Right ventricle myocardium inferior (tissue), 1 donor: ENCODE measurements around the gene HINFP. TPM values are rescaled to one million over a fixed set of nuclear protein-coding genes. Genes with fewer than 3 reads are reported as not detected.
"Not testable (repeated sequence)": the region's sequence is repeated elsewhere in the genome, so short reads cannot be mapped to it uniquely, and the experiment has no call there.

ENCODE experiments used
- ATAC-seq: fragments of 200-7000 bp; cut with Tn5 transposase; one replicate; pipeline ENCODE4 v1.9.1; 2020; ENCODE audit warnings: mild to moderate bottlenecking, moderate library complexity
- DNase-seq: peaks from one replicate; pipeline ENCODE4 v3.0.0; 2021; ENCODE audit errors: missing footprints
- intact Hi-C: fragments of 100-400 bp; cut with DNase I; formaldehyde crosslinking; loops from one replicate; pipeline ENCODE4 v1.11.0; 2022
- total RNA-seq: library from RNA; stranded (reverse); fragmentation: NEBNext Ultra II Directional; extraction: Animal tissue kit (Norgen Biotek cat#: 25700); gene quantifications from one replicate; pipeline ENCODE4 v1.2.1, GENCODE V29; 2021
- donor health status: DM: no; HTN: yes; CAD: no; lungs with severe emphysema.

HINFP gene
- total RNA-seq, 1 donor from 2014 or later: 13.0 TPM

- intact Hi-C loops: no loop called here
- DNase-seq (peak; percentile 98), ATAC-seq (peak; percentile 97)
Observed at GRCh38 chr11:119095066-119095880, 26.1 kb upstream of the HINFP start.

DNA sequence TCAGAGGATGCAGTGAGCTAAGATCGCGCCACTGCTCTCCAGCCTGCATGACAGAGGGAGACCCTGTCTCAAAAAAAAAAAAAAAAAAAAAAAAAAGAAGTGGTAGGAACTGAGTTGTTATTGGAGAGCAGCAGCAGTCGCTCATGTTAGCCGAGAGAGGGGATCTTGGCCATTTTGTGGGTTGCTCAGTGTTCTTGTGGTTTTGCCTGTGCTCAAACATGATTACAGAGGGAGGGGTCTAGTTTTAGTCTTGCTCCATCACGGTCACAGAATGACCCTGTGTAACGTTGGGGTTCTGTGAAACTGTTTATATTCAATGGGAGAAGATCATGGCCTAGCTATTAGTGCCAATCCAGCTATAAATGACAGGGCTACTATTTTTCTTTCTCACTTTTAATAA lies 21.7 kb upstream of the HINFP start:
- DNase-seq (no peak), ATAC-seq (no peak)
- intact Hi-C loops: loop anchor here (5.0 kb wide), 1 partner anchor 172 kb away; the partner anchor contains the start of gene BCL9L

DNA sequence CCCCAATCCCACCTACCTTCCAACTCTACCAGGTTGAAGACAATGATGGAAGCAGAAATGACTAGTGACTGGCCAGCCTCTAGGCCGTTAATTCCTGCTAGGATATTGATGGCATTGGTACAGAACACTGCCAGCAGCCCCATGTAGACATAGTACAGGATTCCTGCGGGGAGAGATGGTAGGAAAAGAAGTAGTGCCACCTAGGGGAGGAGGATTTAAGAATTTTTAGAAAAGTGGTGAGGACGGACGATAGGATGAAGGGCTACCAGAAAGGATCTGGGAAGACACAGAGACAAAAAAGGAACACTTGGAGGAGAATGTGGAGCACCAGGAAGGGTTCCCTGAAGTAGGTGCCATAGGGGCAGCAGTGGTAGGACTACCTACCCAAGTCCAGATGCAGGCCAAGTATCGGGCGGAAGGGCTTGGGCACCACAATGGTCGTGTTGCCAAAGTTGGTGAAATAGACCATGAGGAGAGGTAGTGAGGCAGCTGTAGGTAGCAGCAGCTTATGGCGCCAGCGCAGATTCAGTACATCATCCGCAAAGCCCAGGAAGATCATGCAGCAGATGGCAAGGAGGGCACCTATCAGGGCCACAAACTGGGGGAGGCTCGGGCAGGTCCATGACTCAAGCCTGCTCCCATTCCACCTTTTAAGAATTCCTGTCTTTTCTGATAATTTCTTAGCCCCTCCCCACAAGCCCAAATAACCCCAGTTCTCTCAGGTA lies 21.0 kb upstream of the HINFP start:
- intact Hi-C loops: loop anchor here (5.0 kb wide), 1 partner anchor 173 kb away; the partner anchor contains the start of gene BCL9L
- ATAC-seq: no peak
- no peak for DNase-seq

DNA sequence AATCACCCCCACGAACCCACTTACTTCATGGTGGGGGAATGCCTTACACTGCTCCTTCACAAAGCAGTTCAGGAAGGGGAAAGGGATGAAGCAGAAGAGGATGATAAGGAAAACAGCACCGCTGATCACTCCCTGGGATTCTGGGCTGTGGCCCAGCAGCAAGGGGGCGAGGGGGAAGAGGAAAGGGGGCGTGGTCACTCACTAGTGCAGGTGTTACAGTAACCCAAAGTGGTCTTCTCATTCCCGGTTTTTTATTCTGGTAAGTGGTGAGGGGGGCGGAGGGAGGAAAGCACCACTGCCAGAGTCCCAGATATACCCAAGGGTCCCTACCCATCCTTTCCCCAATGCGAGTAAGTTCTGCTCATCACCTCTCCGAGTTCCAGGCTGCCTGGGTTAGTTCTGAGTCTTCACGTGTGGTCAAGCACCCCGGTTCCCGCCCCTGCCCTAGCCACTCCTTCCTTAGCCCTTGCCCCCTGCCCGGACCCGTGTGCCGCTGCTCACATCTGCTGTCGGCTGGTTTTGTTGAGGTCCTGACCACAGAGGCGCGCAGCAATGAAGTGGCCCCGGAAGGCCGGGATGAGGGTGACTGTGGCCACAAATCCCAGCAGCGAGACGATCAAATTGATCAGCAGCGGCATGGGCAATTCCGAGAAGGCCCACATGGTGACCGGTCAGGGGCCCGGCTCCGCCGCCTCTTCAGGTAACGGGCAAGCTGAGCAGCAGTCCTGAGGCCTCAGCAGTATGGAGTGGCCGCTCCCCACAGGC lies 20.2 kb upstream of the HINFP start:
- no peak for ATAC-seq
- intact Hi-C loops: loop anchor here (5.0 kb wide), 1 partner anchor 174 kb away; the partner anchor contains the start of gene BCL9L

DNA sequence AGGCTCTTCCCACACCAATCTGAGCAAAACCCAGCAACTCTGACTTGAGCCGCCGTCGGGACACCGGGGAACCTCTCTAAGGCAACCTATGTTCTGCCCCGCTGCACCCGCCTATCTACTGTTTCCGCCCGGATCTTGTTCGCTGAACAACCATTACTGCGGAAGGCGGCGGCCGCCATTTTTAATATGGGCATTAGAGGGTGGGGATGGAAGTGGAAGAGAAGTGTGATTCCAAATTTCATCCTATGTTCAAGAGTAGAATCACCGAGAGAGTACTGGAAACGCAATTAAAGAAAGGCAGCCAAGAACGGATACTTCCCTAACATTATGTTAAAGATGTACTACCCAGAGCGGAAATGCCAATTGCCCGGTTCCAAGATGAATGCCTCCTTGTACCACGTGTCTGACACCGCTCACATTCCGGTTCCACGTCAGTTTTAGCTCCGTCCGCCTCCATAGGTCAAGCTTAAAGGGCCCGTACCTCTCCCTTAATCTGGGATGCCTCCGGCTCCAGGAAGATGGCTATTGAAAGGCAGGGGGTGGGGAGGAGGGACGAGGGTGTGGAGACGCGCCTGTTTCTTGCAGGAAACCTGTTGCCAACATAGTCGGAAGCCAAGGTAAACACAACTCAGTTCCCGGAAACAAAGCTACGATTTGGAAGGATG lies 19.5 kb upstream of the HINFP start, which contains the start of gene DPAGT1:
Gene DPAGT1, minus strand, starts transcription at position 95 of the 665 bp plus-strand sequence. CDS start 198 bp downstream, outside the sequence.
- ATAC-seq (peak; percentile 97), DNase-seq (peak; percentile 94)
- intact Hi-C loops: loop anchor here (2.0 to 5.0 kb wide), 2 partner anchors 71 to 175 kb away; partner anchors contain the start of genes BCL9L and SLC37A4

More for the DNA sequence above, 20.2 kb upstream of the HINFP start:
- DNase-seq: no peak

GRCh38 chr11:119103161-119103664 lies 18.2 kb upstream of the HINFP start:
- DNase-seq, ATAC-seq: not testable (repeated sequence)
- intact Hi-C loops: loop anchor here (2.0 to 5.0 kb wide), 2 partner anchors 72 to 176 kb away; partner anchors contain the start of genes BCL9L and SLC37A4

- intact Hi-C loops: loop anchor here (2.0 to 5.0 kb wide), 2 partner anchors 73 to 176 kb away; partner anchors contain the start of genes BCL9L and SLC37A4
- ATAC-seq (no peak), DNase-seq (no peak)
Observed at GRCh38 chr11:119103793-119104192, 17.6 kb upstream of the HINFP start.

DNA sequence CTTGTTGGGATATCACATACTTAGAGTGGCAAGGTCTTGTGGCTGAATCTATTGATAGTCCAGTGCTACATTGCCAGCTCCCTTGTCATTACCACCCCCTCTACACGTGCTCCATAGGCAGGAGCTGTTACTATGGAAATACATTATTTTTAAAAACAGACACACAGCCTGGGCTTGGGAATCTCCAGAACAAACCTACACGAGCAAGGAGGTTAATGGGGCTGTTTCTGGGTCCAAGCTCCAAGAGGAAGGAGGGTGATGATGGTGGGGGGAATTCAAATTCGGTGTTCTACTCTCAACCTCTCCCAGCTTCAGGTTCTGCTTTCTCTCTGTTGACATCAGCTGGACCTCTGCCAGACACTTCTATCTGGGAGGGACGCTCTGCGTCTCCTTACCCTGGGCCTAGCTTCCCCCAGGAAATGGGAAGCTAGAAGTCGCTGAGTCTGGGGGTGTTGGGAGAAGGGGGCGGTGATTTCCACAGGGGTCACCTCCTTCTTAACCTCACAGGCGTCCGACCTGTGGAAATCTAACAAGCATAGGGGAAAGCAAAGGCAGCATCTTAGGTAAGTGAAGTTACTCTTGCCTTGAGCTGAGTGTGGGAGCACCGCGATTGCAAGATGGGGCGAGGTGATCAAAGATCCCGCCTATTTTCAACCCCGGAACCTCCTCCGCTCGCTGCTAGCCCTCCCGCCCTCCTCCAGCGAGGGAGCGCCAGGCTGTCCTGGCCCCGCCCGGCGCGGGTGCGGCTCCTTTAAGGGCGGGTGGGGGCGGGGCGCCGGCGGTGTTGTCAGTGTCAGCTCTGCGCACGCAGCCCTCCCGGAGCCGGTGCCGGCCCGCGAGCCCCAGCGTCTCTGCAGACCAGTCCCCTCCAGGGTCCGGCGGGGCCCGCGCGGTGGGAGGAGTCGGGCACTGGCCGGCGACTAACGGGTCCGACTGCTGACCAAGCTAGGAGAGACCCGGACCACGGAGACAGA lies 14.5 kb upstream of the HINFP start, which contains the start of gene C2CD2L:
Gene C2CD2L, plus strand, starts transcription at position 781 of the 974 bp plus-strand sequence. CDS start 398 bp downstream, outside the sequence.
- DNase-seq (peak; percentile 96), ATAC-seq (peak; percentile 95)
- intact Hi-C loops: loop anchor here (2.0 to 5.0 kb wide), 3 partner anchors 14 to 215 kb away; partner anchors contain the start of gene HINFP

DNA sequence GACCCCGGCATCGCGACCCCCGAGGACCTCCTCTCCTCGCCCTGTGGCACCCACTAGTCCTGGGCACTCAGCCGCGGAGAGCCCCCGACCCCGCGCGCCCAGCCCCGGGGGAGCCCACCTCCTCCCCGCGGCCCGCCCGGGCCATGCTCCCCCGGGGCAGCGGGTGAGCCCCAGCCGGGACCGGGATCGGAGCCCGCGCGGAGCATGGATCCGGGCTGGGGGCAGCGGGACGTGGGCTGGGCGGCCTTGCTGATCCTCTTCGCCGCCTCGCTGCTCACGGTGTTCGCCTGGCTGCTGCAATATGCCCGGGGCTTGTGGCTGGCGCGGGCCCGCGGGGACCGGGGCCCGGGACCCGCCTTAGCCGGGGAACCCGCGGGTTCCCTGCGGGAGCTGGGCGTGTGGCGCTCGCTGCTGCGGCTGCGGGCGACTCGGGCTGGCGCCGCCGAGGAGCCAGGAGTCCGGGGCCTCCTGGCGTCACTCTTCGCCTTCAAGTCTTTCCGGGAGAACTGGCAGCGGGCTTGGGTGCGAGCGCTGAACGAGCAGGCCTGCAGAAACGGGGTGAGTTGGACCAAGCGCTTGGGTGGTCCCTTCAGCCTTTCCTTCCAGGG lies 13.7 kb upstream of the HINFP start:
- intact Hi-C loops: loop anchor here (2.0 to 5.0 kb wide), 3 partner anchors 13 to 215 kb away; partner anchors contain the start of gene HINFP

DNA sequence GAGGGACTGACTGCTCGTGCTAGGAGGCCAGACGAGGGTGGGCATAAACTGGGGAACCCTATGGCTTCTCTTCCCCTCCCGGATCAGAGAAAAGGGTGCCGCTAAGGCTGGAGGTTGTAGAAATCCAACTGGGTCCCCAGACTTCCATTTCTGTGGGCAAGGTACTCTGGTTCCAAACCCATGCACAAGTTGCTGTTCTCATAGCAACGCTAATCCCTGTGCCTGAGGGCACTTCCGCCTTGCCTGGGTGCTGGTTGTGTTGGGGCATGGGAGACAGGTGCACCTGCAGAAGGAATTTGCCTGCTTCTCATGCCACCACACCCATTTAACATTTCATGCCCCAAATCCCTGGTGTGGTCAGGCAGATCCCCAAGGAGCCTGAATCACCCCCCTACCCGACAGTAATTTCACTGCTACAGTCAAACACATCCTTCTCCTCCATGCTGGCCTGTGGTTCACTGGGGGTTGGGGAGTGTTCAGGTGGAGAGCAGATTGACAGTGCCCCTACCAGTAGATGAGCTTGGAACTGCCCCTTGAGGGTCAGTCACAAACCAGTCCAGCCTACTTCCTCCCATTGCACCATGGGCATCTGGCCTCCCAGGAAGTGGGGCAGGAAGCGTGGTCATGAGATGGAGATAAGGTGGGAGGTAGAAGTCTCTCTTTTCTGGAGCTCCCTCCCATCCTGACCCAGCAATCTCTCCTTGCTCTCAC lies 13.1 kb upstream of the HINFP start:
- intact Hi-C loops: loop anchor here (5.0 kb wide), 2 partner anchors 89 to 214 kb away; no protein-coding TSS in a partner anchor
- ATAC-seq (no peak), DNase-seq (peak; percentile 75)

More for the DNA sequence above, 13.7 kb upstream of the HINFP start:
- ATAC-seq (peak; percentile 20), DNase-seq (peak; percentile 69)

- ATAC-seq (no peak), DNase-seq (no peak)
- intact Hi-C loops: loop anchor here (5.0 kb wide), 2 partner anchors 88 to 213 kb away; no protein-coding TSS in a partner anchor
Observed at GRCh38 chr11:119108857-119109221, 12.5 kb upstream of the HINFP start.

- DNase-seq (no peak), ATAC-seq (no peak)
- intact Hi-C loops: loop anchor here (5.0 kb wide), 2 partner anchors 87 to 212 kb away; no protein-coding TSS in a partner anchor
Observed at GRCh38 chr11:119109843-119110242, 11.5 kb upstream of the HINFP start.

DNA sequence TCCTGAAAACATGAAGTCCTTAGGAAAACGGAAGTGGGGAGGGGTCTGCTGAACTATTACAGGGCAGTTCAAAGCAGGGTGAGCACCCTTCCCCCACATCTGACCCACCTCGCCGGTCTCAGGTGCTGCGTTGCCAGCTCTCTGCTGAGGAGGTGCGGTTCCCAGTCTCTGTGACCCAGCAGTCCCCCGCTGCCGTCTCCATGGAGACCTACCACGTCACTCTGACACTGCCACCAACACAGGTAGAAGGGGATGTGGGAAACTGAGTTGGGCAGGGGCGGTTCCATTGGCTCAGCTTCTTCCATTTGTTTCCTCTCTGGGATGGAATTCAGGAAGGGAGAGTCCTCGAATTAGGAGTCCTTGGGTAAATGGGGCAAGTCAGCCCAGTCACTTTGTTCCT lies 10.9 kb upstream of the HINFP start:
- DNase-seq (no peak), ATAC-seq (no peak)
- intact Hi-C loops: no loop called here

GRCh38 chr11:119111361-119111925 lies 9.9 kb upstream of the HINFP start:
- ATAC-seq (no peak), DNase-seq (no peak)
- intact Hi-C loops: no loop called here
